Mucosa of descending colon (tissue), 3 donors: ENCODE measurements around the gene PPP3CB. TPM values are rescaled to one million over a fixed set of nuclear protein-coding genes. Genes with fewer than 3 reads are reported as not detected.

Source experiments
- ATAC-seq: fragments of 200-7000 bp; cut with Tn5 transposase; one replicate; pipeline ENCODE4 v1.9.1; 2020; ENCODE audit warnings: mild to moderate bottlenecking, moderate library complexity
- DNase-seq, 3 donors: peaks; one replicate each; pipeline ENCODE4 v3.0.0-alpha.2; 2020
- H3K36me3 ChIP-seq: fragments of 200-600 bp; one replicate; pipeline ENCODE4 v1.8.0; 2021; ENCODE audit warnings: low read depth, mild to moderate bottlenecking
- H3K4me1 ChIP-seq: fragments of 200-600 bp; one replicate; pipeline ENCODE4 v1.8.0; 2021; ENCODE audit warnings: low read depth, mild to moderate bottlenecking
- H3K4me3 ChIP-seq: fragments of 200-600 bp; one replicate; pipeline ENCODE4 v1.8.0; 2021; ENCODE audit warnings: mild to moderate bottlenecking
- H3K9me3 ChIP-seq: fragments of 200-600 bp; one replicate; pipeline ENCODE4 v1.8.0; 2021; ENCODE audit warnings: mild to moderate bottlenecking
- CTCF ChIP-seq: fragments of 200-600 bp; IDR thresholded peaks from one replicate; pipeline ENCODE4 v1.8.0; 2022; ENCODE audit warnings: antibody characterized with exemption, mild to moderate bottlenecking
- intact Hi-C, 2 donors: fragments of 100-400 bp; cut with DNase I in 1 of 2; cut with micrococcal nuclease in 1 of 2; formaldehyde crosslinking; loops; one replicate each; pipeline versions ENCODE4 v1.11.0 to v1.11.1; 2022; cut with DNase I, micrococcal nuclease
- long read RNA-seq, 2 donors: library from polyadenylated mRNA; unstranded; transcript quantifications; one replicate each; pipeline ENCODE4 v2.0.0, GENCODE V29; 2019 to 2021
- total RNA-seq, 3 donors: library from RNA; stranded (reverse); fragmentation: NEBNext Ultra II Directional in 2 of 3; extraction: Animal tissue kit (Norgen Biotek cat#: 25700) in 2 of 3; gene quantifications; one replicate each; pipeline versions ENCODE4 v1.2.1 to v1.2.4, GENCODE V29; 2021 to 2023
- donor health status: DM: no; HTN: no; CAD: no; lungs with moderate emphysema.
- donor health status: DM: no; HTN: no; CAD: no.
- donor health status: DM: no; HTN: yes; CAD: no.

Gene PPP3CB
- total RNA-seq = 10 to 100 TPM; 25.8 to 79.6 (median 27.3) TPM
- long read RNA-seq, donor 1, partial matches to known transcripts = 11 of 34 reads
- long read RNA-seq, donor 1, other reads (novel, unspliced or antisense) = 19 of 34 reads
- long read RNA-seq, donor 2, partial matches to known transcripts = 1 of 4 reads
- long read RNA-seq, donor 2, other reads (novel, unspliced or antisense) = 3 of 4 reads

GRCh38 chr10:73495884-73496674 lies at the start of gene PPP3CB:
TSS of gene PPP3CB (minus strand) at chr10:73496024. CDS start at chr10:73495889, 135 bp downstream.
- intact Hi-C loops = no loop called here
- no peaks in the 10 kb centered on the region for H3K36me3 ChIP-seq

GRCh38 chr10:73545357-73545756 lies 49.5 kb upstream of the PPP3CB start:
- Histone ChIP-seq H3K36me3 (no peaks in the 10 kb centered on the region), H3K9me3 (no peaks in the 10 kb centered on the region), H3K4me1 (no peaks in the 10 kb centered on the region), H3K4me3 (no peak overlapping the region)
- ATAC-seq = no peak
- intact Hi-C loops = no loop called here
- no peak for TF ChIP-seq CTCF
- DNase-seq = no peak

More at GRCh38 chr10:73495884-73496674, at the start of gene PPP3CB:
- peak; percentile 86 for ATAC-seq
- H3K9me3 ChIP-seq = no peaks in the 10 kb centered on the region
- peak; percentile 92 to 94 (median 92) for DNase-seq
- H3K4me3 ChIP-seq = peak within 1 kb of the TSS; percentile 57
- TF ChIP-seq CTCF = no peak
- H3K4me1 ChIP-seq = peaks cover 32% of the 10 kb centered on the region

- Histone ChIP-seq H3K4me1 (no peaks in the 10 kb centered on the region), H3K4me3 (no peak overlapping the region), H3K36me3 (no peaks in the 10 kb centered on the region), H3K9me3 (no peaks in the 10 kb centered on the region)
- ATAC-seq (no peak), DNase-seq (no peak)
- no peak for TF ChIP-seq CTCF
- intact Hi-C loops = no loop called here
Measured at GRCh38 chr10:73537709-73538108, 41.9 kb upstream of the PPP3CB start.

- Histone ChIP-seq H3K4me3 (no peak overlapping the region), H3K9me3 (no peaks in the 10 kb centered on the region), H3K4me1 (no peaks in the 10 kb centered on the region), H3K36me3 (no peaks in the 10 kb centered on the region)
- ATAC-seq (no peak), DNase-seq (no peak)
- TF ChIP-seq CTCF = no peak
- intact Hi-C loops = no loop called here
Measured at GRCh38 chr10:73537288-73537687, 41.5 kb upstream of the PPP3CB start.

- no peaks in the 10 kb centered on the region for H3K36me3 ChIP-seq
- no peak for TF ChIP-seq CTCF
- no peak for ATAC-seq
Measured at GRCh38 chr10:73534857-73535256, 39.0 kb upstream of the PPP3CB start.

More at GRCh38 chr10:73534857-73535256, 39.0 kb upstream of the PPP3CB start:
- no peak overlapping the region for H3K4me3 ChIP-seq
- no peak for DNase-seq
- no peaks in the 10 kb centered on the region for H3K9me3 ChIP-seq
- intact Hi-C loops = loop anchor here in 1 of 2 donors (5.0 kb wide), 1 partner anchor 107 kb away; the partner anchor contains the start of gene MYOZ1
- H3K4me1 ChIP-seq = peaks cover 9% of the 10 kb centered on the region
